ENCODE measurements around the gene FAM13A.

GRCh38 chr4:88719381-88719780, 337.6 kb downstream of the FAM13A start:
- TF ChIP-seq, protein P1, sequence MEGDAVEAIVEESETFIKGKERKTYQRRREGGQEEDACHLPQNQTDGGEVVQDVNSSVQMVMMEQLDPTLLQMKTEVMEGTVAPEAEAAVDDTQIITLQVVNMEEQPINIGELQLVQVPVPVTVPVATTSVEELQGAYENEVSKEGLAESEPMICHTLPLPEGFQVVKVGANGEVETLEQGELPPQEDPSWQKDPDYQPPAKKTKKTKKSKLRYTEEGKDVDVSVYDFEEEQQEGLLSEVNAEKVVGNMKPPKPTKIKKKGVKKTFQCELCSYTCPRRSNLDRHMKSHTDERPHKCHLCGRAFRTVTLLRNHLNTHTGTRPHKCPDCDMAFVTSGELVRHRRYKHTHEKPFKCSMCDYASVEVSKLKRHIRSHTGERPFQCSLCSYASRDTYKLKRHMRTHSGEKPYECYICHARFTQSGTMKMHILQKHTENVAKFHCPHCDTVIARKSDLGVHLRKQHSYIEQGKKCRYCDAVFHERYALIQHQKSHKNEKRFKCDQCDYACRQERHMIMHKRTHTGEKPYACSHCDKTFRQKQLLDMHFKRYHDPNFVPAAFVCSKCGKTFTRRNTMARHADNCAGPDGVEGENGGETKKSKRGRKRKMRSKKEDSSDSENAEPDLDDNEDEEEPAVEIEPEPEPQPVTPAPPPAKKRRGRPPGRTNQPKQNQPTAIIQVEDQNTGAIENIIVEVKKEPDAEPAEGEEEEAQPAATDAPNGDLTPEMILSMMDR (IDR thresholded peaks at IDR 0.05; ENCODE audit: extremely low read depth in 1 of 2, insufficient read depth in 1 of 2, low read depth in 1 of 2, low read length in 2 of 2), result no peak
- TF ChIP-seq MAX (IDR thresholded peaks at IDR 0.05; ENCODE audit: insufficient read depth, insufficient read length), result no peak
